Right ventricle myocardium inferior (tissue), 1 donor: Measurements from ENCODE around the gene CSNK2B. TPM values are rescaled to one million over a fixed set of nuclear protein-coding genes. Genes with fewer than 3 reads are reported as not detected.

Source experiments
- ATAC-seq: fragments of 200-7000 bp; cut with Tn5 transposase; one replicate; pipeline ENCODE4 v1.9.1; 2020; ENCODE audit warnings: mild to moderate bottlenecking, moderate library complexity
- DNase-seq: peaks from one replicate; pipeline ENCODE4 v3.0.0; 2021; ENCODE audit errors: missing footprints
- intact Hi-C: fragments of 100-400 bp; cut with DNase I; formaldehyde crosslinking; loops from one replicate; pipeline ENCODE4 v1.11.0; 2022
- long read RNA-seq: library from polyadenylated mRNA; unstranded; transcript quantifications from one replicate; pipeline ENCODE4 v2.0.0, GENCODE V29; 2021
- total RNA-seq: library from RNA; stranded (reverse); fragmentation: NEBNext Ultra II Directional; extraction: Animal tissue kit (Norgen Biotek cat#: 25700); gene quantifications from one replicate; pipeline ENCODE4 v1.2.1, GENCODE V29; 2021
- donor health status: DM: no; HTN: yes; CAD: no; lungs with severe emphysema.

Gene CSNK2B
- 97.3 TPM for total RNA-seq
- long read RNA-seq, transcript CSNK2B-203 (7 exons, 948 nt), result major isoform, 33 of 43 reads
- long read RNA-seq, partial matches to known transcripts, result 8 of 43 reads
- long read RNA-seq, other reads (novel, unspliced or antisense), result 1 of 43 reads

DNA sequence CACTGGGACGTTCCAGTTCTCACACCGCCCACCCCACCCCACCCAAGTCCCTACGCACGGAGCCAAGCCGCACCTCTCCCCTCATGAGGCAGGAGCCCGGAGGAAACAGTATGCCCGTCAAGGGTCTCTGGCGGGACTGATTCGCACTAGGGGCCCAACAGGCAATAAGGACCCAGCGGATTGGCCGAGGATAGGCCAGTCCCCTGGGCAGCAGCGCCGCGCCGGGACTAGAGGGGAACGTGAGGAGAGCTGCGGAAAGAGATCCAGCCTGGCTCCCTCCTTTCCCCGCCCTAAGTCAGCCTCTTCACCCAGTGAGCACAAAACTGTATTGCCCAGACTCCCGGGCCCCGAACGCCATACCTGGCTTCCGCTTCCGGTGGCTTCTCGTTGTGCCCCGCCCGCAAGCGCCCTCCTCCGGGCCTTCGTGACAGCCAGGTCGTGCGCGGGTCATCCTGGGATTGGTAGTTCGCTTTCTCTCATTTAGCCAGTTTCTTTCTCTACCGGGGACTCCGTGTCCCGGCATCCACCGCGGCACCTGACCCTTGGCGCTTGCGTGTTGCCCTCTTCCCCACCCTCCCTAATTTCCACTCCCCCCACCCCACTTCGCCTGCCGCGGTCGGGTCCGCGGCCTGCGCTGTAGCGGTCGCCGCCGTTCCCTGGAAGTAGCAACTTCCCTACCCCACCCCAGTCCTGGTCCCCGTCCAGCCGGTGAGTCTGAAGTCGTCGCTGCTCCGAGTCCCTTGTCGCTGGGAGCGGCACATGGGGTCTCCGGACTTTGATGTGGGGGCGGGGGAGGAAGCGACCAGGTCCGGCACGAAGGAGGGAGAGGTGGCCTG lies at the start of gene CSNK2B:
Gene CSNK2B, plus strand, starts transcription at position 580 of the 836 bp plus-strand sequence. CDS start 752 bp downstream, outside the sequence.
- intact Hi-C loops, result loop anchor here (1.0 to 10.0 kb wide), 4 partner anchors 13 to 509 kb away; partner anchors contain the start of genes ABHD16A, AGPAT1, BAG6 and RNF5
- peak; percentile 92 for ATAC-seq
- DNase-seq, result peak; percentile 99

GRCh38 chr6:31617010-31617409 lies 48.9 kb upstream of the CSNK2B start:
- DNase-seq (no peak), ATAC-seq (no peak)
- intact Hi-C loops, result no loop called here

- DNase-seq (peak; percentile 99), ATAC-seq (peak; percentile 95)
- intact Hi-C loops, result loop anchor here (1.0 to 5.0 kb wide), 4 partner anchors 32 to 282 kb away; partner anchors contain the start of genes ABHD16A, BAG6, DDX39B and ZBTB12
Observed at GRCh38 chr6:31619805-31620585, 45.9 kb upstream of the CSNK2B start.

DNA sequence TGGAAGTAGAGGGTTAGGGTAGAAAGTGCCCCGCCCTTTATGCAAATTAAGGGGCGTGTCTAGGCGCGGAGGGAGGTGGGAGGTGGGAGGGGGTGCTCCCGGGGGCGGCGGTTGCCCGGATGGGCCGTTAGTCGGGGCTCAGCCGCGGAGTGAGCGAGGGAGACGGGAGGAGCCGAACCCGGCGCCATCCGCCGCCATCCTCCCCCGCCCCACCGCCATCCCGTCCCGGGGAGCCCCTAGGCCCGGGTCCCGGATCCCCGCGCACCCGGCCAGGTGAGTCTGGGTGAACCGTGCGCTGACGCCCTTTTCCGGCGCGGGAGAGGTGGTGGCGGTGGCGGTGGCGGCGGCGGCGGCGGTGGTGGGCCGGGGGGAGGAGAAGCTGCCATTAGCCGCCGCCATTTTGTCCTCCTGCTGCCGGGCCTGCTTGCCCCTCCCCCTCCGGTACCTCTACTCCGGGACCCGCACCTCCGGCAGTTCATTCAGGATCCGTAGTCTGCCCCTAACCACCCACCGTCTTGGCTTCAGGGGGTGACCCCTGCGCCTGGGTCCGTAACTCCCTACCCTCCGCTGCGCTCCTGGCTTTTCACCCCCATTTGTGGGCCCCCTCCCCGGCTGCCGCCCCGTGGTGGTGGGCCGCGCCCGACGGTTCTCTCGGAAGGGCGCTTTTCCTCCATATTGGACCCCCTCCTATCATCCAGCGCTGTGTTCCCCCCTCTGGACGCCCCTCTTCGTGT lies 45.1 kb upstream of the CSNK2B start, which contains the start of gene PRRC2A:
Gene PRRC2A, plus strand, starts transcription at position 130 of the 734 bp plus-strand sequence. CDS start 2,075 bp downstream, outside the sequence.
- DNase-seq (peak; percentile 90), ATAC-seq (peak; percentile 42)
- intact Hi-C loops, result loop anchor here (1.0 to 5.0 kb wide), 4 partner anchors 32 to 282 kb away; partner anchors contain the start of genes ABHD16A, BAG6, DDX39B and ZBTB12

DNA sequence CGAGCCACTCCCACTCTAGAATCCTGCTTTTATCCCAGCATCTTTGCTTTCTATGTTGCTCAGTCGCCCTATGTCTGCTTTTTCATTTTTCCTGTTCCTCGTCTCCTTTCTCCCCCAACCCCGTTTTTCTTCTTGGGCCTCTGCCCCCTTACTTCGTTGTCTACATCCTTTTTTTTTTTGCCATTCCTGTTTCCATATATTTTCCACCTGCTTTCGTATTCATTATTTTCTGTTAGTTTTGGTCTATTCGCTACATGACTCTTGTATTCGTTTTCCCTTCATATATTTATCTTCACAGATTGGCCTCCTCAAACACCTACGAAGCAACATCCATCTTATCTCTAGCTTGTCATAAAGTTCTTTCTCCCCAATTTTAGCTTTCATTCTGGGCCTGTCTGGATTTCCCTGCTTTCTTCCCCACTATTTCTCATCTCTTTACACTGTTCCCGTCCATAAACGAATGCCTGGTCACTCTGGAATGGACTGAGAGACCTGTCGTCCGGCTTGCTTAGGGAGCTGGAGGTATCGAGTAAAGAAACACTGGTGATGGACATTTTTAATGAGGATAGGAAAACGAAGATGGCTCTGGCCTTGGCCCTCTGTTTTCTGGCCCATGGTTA lies 44.5 kb upstream of the CSNK2B start:
- DNase-seq (no peak), ATAC-seq (no peak)
- intact Hi-C loops, result loop anchor here (2.0 to 5.0 kb wide), 2 partner anchors 79 to 81 kb away; partner anchors contain the start of genes ABHD16A and DDX39B

DNA sequence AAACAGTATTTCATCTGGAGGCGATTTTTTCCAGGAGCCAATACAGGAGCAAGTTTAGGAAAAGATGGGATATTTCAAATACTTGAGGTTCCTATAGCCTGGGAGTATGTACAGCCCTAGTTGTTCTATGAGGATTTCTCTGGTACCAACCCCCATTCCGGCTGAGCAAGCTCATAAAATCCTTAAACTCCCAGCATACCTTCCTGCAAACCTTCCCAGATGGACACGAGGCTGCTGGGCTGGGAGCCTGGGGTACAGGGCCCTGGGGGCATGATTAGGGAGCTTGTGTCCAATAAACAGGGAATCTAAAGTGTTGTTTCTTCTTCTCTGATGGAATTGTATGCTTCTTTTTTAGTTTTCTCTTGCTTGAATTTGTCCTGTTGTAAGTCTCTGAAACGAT lies 43.9 kb upstream of the CSNK2B start:
- DNase-seq, result no peak
- intact Hi-C loops, result loop anchor here (2.0 to 5.0 kb wide), 2 partner anchors 79 to 80 kb away; partner anchors contain the start of genes ABHD16A and DDX39B
- no peak for ATAC-seq

GRCh38 chr6:31622684-31623091 lies 43.2 kb upstream of the CSNK2B start:
- no peak for DNase-seq
- no peak for ATAC-seq
- intact Hi-C loops, result loop anchor here (5.0 kb wide), 1 partner anchor 80 kb away; the partner anchor contains the start of gene ABHD16A

DNA sequence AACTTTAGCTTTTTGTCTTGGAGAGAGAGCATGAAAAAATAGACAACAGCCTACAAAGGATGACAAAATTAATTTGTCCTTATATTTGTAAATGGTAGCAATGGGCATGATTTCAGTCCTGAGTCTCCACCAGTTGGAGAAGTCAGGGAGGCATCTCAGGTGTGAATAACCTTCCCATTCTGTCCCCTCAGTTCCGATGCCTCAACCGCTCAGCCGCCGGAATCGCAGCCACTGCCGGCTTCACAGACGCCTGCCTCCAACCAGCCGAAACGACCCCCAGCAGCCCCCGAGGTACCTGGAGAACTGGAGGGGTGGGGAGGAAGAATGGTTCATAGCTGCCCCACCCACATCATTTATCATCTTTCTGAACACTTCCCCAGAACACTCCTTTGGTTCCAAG lies 41.8 kb upstream of the CSNK2B start:
- intact Hi-C loops, result loop anchor here (5.0 kb wide), 1 partner anchor 78 kb away; the partner anchor contains the start of gene ABHD16A
- ATAC-seq, result no peak
- DNase-seq, result no peak

GRCh38 chr6:31626952-31627351 lies 38.9 kb upstream of the CSNK2B start:
- intact Hi-C loops, result no loop called here
- DNase-seq, result no peak
- ATAC-seq, result no peak

- ATAC-seq, result no peak
- intact Hi-C loops, result no loop called here
- DNase-seq, result no peak
Observed at GRCh38 chr6:31627690-31628287, 38.1 kb upstream of the CSNK2B start.

- DNase-seq (no peak), ATAC-seq (no peak)
- intact Hi-C loops, result no loop called here
Observed at GRCh38 chr6:31629014-31629413, 36.9 kb upstream of the CSNK2B start.

DNA sequence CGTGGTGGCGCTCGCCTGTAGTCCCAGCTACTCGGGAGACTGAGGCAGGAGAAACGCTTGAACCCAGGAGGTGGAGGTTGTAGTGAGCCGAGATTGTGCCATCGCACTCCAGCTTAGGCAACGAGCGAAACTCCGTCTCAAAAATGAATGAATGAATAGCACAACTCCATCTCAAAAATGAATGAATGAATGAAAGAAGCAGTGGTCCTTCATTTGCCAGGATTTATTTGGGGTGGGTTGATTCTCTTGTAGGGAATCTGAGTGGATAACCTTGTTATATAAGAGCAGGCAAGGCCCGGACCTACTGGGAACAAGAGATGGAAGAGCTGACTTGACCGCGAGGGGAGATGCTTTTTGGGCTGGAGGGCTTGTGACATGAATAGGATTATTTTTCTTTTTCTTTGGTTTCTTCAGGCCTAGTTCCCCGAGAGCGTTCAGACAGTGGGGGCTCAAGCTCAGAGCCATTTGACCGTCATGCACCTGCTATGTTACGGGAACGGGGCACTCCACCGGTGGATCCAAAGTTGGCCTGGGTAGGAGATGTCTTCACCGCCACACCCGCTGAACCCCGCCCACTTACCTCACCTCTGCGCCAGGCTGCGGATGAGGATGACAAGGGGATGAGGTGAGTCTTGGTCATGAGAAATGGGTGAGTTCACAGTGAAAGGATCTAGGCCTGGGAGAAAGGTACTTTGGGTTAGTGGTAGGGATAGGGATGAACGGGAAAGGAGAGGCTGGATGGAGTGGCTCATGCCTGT lies 35.5 kb upstream of the CSNK2B start:
- intact Hi-C loops, result no loop called here
- DNase-seq (no peak), ATAC-seq (no peak)

GRCh38 chr6:31631209-31631608 lies 34.7 kb upstream of the CSNK2B start:
- intact Hi-C loops, result no loop called here
- DNase-seq, result no peak
- no peak for ATAC-seq

- ATAC-seq, result no peak
- intact Hi-C loops, result no loop called here
- no peak for DNase-seq
Observed at GRCh38 chr6:31631681-31632278, 34.1 kb upstream of the CSNK2B start.

GRCh38 chr6:31632279-31632946 lies 33.5 kb upstream of the CSNK2B start:
- ATAC-seq (no peak), DNase-seq (no peak)
- intact Hi-C loops, result no loop called here

DNA sequence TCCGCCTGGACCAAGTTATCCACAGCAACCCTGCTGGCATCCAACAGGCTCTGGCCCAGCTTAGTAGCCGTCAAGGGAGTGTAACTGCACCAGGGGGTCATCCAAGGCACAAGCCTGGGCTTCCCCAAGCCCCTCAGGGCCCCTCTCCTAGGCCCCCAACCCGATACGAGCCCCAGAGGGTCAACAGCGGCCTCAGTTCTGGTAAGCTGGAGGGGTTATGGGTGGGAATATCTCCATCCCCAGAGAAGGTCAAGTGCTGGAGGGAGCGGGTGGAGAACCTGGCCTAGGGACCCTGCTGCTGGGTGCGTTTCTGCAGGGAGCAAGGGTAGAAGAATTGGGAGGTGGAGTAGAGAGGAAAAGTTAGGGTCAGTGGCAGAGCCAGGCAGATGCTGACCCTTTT lies 32.4 kb upstream of the CSNK2B start:
- ATAC-seq, result no peak
- intact Hi-C loops, result no loop called here
- no peak for DNase-seq
